CD4-positive, alpha-beta T cell treated with Interleukin-1 beta for 1 hour (primary cell): ENCODE results near the gene DNAI7.

Experiments used
- DNase-seq, 2 donors: peaks; one replicate each; pipeline ENCODE4 v3.0.0-alpha.2; 2020 to 2022

The DNAI7 gene

DNA sequence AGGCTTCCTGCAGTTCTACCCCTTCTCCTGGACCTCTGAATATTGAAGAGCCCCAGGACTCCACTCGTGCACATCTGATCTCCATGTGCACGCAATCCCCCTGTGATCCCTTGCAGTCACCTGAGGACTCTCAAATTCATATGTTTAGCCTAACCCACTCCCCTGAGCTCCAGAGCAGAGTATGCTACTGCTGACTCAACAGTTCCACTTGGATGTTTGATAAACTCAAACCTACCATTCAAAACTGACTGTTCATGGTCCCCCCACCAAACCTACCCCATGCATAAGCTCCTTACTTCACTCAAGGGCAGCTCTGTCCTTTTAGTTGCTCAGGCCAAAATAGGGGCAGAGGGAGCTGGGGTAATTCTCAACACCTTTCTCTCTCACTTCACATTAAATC, 96.0 kb downstream of the DNAI7 start:
- DNase-seq, result no peak

DNA sequence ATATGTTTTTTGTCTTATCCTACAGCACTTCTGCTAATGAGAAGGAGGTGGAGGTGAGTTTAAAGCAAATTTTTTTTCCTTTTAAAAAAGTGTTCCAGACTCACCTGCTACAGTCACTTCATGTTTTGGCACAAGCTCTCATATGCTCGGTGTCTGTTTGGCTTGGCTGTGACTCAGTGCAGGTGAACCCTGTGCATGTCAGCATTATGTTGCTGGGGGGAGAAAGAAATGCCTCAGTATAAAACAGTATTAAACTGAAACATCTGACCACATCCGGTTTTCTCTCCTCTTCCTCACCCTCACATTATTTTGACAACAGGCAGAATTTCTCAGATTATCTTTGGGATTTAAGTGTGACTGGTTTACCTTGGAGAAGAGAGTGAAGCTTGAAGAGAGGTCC, 105.2 kb downstream of the DNAI7 start:
- no peak for DNase-seq

DNA sequence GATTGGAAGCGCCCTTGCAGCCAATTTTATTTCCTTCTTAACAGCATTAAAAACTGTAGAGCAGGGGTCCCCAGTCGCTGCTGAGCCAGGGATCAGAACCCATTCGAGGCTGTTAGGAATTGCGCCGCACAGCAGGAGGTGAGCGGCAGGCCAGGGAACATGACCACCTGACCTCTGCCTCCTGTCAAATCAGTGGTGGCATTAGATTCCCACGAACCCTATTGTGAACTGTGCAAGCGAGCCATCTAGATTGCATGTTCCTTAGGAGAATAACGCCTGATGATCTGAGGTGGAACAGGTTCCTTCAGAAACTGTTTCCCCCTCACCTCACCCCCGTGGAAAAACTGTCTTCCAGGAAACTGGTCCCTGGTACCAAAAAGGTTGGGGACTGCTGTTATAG, 107.4 kb downstream of the DNAI7 start:
- DNase-seq, result no peak

DNA sequence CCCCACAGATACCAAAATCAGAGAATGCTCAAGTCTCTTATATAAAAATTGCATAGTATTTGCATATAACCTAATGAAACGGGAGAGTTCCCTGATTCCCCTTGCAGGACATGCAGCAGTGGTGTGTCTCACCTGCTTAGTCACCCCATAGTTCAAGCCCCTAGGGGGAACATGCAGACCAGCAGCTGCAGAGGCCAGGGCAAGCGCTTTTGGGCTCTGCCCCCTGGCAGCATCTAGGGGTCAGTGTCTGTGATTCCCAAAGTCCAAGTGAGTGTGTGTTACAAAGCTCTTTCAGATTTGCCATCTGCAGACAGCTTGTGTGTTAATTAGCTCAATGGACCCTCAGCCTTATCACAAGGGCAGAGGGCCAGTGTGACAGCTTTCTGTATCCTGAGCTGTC, 110.1 kb downstream of the DNAI7 start:
- no peak for DNase-seq

DNA sequence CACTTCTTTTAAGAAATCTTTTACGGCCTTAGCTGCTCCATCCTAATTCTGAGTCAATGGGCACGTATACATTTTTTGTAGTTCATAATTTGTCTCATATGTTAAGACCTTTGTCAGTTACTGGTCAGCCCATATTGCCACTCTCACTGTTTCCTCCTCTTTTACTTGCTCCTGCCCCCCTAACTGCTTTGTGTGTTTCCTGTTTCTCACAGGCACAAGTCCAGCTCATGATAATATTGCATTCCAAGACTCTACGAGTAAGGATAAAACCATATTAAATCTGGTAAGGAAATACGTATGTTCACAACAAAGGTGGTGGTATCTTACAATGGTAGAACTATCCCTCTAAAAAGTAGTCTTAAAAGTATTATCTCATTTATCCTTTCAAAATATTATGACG, 111.7 kb downstream of the DNAI7 start:
- DNase-seq, result no peak

DNA sequence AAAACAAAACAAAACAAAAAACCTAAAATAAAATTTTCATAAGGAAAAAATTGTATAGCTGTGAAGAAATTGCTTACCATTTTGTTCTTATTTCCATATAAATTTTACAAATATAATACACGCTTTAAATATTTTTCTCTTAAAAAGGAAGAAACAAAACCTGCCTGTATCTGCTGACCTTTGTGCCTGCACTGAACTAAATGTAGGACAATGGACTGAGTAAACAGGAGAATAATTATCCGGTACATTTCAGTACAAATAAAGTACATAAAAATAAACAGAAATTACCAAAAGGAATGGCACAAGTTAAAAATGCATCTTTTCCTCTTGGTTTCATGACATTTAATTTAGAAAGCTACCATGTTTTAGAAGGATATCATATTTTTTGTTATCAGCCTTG, 112.3 kb downstream of the DNAI7 start:
- DNase-seq, result no peak

- DNase-seq, result no peak
These were observed 115.6 kb downstream of the DNAI7 start for GRCh38 chr12:25079393-25079792.

- DNase-seq, result no peak
These were observed 120.0 kb downstream of the DNAI7 start for GRCh38 chr12:25074954-25075353.

DNA sequence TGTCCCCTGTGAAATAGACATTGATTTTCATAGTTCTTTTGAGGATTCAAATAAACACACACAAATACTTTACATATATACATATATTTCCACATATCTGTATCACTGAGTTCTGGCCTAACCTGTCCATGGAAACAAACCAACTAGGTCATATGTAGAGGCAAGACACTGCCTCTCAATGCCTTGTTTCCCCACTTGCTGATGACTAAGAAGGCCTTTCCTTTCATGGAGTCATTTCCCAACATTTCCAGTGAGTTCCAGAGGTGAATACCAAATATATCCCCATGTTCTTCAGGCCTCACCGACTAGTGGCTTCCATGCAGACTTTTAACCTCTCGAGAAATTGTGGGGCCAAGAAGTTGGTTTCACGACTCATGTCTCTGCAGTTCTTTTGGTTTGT, 120.8 kb downstream of the DNAI7 start:
- DNase-seq, result no peak

- DNase-seq, result no peak
These were observed 121.9 kb downstream of the DNAI7 start for GRCh38 chr12:25072906-25073650.

DNA sequence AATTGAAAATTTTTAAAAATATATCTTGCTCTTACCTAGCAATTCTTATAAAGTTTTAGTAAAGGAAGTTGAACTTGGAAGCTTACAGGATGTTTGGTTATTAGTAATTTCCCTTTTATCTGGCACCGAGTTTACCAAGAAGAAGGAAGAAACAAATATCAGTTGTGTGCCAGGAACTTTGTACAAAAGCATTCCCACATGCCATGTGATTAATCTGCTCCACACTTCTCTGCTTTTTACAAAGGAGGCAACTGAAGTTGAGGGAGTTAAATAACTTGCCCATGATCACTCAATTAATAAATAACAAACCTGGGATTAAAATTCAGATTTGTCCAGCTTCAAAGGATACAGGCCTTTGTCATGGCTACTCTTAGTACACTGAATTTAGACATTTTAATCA, 123.6 kb downstream of the DNAI7 start:
- DNase-seq, result no peak

DNA sequence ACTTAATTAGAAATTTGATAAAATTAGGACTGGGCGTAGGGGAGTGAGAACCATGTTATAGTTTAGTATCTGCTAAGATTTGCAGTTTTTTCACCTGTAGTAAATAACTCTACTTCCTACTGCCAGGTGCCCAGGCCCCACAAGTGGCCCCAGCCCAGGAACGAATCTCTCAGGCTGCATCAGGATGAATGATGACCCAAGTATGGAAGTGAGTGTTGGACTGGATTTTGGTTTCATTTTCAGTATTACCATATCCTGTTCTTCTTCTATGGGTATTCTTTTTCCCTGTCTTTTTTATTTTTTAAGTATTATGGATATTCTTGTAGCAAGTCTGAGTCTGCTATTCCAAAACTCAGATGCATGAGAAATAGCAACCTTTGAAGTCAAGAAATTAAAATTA, 125.7 kb downstream of the DNAI7 start:
- no peak for DNase-seq

GRCh38 chr12:25065035-25065434, 129.9 kb downstream of the DNAI7 start:
- DNase-seq, result no peak

DNA sequence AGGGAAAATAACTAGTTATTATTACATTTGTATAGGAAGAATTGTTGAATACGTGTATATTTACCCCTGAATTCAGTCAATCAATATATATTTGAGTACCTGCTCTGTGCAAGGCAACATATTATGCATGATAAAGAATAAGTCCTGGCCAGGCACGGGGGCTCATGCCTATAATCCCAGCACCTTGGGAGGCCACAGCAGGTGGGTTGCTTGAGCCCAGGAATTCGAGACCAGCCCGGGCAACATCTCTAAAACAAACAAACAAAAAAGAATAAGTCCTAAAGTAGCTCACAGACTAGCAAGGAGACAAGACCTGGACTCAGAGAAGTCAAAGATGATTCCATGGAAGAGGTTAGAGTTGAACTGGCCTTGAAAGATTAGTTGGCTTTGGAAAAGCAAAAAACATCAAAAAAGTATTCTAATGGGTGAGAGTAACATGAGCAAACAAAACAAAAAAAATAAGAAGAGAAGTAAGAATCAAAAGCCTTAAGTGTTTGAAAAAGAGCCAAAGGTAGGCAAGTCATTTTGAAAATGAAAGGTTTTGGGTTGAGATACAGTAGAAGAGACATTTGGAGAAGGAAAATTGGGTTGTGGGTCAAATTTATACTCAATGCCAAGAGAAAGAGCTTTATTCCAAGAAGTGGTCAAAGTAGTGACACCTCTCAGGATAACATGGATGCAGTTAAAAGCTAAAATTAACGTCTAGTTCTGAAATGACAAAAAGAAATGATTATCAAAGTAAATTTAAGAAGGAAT, 130.9 kb downstream of the DNAI7 start:
- no peak for DNase-seq

DNA sequence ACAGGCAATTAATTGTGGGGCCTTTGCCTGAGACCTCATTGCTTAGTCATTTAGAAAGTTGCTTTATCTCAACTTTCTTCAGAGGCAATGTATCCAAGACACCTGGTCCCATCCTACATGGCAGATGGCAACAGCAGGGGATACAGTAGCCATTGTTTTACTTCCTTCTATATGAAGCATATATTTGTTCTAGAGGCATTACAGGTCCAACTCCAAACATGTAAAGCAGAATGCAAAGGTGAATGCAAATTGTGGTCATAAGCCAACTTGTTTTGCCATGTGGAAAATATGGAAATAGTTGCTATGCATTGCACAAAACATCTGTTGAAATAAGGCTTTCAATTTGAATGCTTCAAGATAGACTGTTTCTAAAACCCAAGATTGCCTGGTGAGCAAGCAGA, 136.3 kb downstream of the DNAI7 start:
- DNase-seq, result no peak
